Transverse colon (tissue), 4 donors: Measurements from ENCODE around the gene RBP3. TPM values are rescaled to one million over a fixed set of nuclear protein-coding genes. Genes with fewer than 3 reads are reported as not detected.

Source experiments
- DNase-seq: peaks from one replicate; pipeline ENCODE4 v3.0.0-alpha.2; 2019
- H3K27ac ChIP-seq, 4 donors: fragments of 200-600 bp; sonication (generic); 2 replicates each; pipeline ENCODE4 v1.5.1; 2016 to 2018; ENCODE audit warnings: inconsistent platforms in 4 of 4
- H3K27me3 ChIP-seq: fragments of 200-600 bp; sonication (generic); 2 replicates; pipeline ENCODE4 v1.5.1; 2017; ENCODE audit warnings: inconsistent platforms
- H3K36me3 ChIP-seq, 4 donors: fragments of 200-600 bp; sonication (generic); 2 replicates each; pipeline ENCODE4 v1.5.1; 2017 to 2019; ENCODE audit warnings: inconsistent platforms in 4 of 4
- H3K4me1 ChIP-seq, 4 donors: fragments of 200-600 bp; sonication (generic); 2 replicates each; pipeline ENCODE4 v1.5.1; 2017 to 2020; ENCODE audit warnings: inconsistent platforms in 4 of 4
- H3K4me3 ChIP-seq, 4 donors: fragments of 200-600 bp; sonication (generic); 1 replicate in 1 of 4; 2 replicates in 3 of 4; pipeline versions ENCODE4 v1.5.1 to v1.6.1; 2017 to 2019; ENCODE audit warnings: inconsistent platforms in 4 of 4
- H3K9me3 ChIP-seq, 2 donors: fragments of 200-600 bp; sonication (generic); 2 replicates each; pipeline ENCODE4 v1.5.1; 2017 to 2019; ENCODE audit warnings: inconsistent platforms in 2 of 2
- EP300 ChIP-seq: sonication (generic); formaldehyde crosslinking; IDR thresholded peaks from one replicate; pipeline ENCODE4 v1.6.1; 2017; ENCODE audit warnings: antibody characterized with exemption, low read depth
- POLR2A ChIP-seq: fragments of 450-650 bp; IDR thresholded peaks from one replicate; pipeline ENCODE4 v1.6.1; 2016; ENCODE audit warnings: antibody characterized with exemption, mild to moderate bottlenecking, moderate library complexity
- POLR2AphosphoS5 ChIP-seq, 3 donors: sonication (generic); formaldehyde crosslinking; IDR thresholded peaks; one replicate each; pipeline ENCODE4 v1.6.1; 2016; ENCODE audit warnings: antibody characterized with exemption in 3 of 3
- WGBS, 2 donors: methylation state at CpG; one replicate each; pipeline ENCODE4 v1.1.5; 2018; ENCODE audit warnings: low coverage in 1 of 2; 5-methylcytosine and 5-hydroxymethylcytosine counted together
- in situ Hi-C, 4 donors: fragments of 200-750 bp; cut with MboI; loops; one replicate each; pipeline versions ENCODE4 v1.15.0 to v1.15.1; 2017; ENCODE audit warnings: low sequenced_read_pairs in 3 of 4, low pct_ligation_motif_present in 1 of 4, low pct_unique_long_range_greater_than_20kb in 1 of 4
- intact Hi-C: fragments of 100-400 bp; cut with DNase I; formaldehyde crosslinking; loops from one replicate; pipeline ENCODE4 v1.15.1; 2023; ENCODE audit warnings: low total_unique reads
- total RNA-seq, 4 donors: library from RNA; depleted of rRNA; stranded (reverse); fragments of >200 nt; gene quantifications; one replicate each; pipeline ENCODE4 v1.1.0, GENCODE V29; 2016
- TF ChIP-seq, protein P1 (sequence below), 5 experiments: fragments of 200-600 bp in 3 of 5; fragments of 450-650 bp in 2 of 5; sonication (generic) in 3 of 5; IDR thresholded peaks; 1 replicate in 2 of 5; 2 replicates in 3 of 5; pipeline ENCODE4 v1.5.1; 2016 to 2017; ENCODE audit warnings: antibody characterized with exemption in 5 of 5, inconsistent platforms in 3 of 5, mild to moderate bottlenecking in 2 of 5, moderate library complexity in 1 of 5

The RBP3 gene
- not detected for total RNA-seq

DNA sequence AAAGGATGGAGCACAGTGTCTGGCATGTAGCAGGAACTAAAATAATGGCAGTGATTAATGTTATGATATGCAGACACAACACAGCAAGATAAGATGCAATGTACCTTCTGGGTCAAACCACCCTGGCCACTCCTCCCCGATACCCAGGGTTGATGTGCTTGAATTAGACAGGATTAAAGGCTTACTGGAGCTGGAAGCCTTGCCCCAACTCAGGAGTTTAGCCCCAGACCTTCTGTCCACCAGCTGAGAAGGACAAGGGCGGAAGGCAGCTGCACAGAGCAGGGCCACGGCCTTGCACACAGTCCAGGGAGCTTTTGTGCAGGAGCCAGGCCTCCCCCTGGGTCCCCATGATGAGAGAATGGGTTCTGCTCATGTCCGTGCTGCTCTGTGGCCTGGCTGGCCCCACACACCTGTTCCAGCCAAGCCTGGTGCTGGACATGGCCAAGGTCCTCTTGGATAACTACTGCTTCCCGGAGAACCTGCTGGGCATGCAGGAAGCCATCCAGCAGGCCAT is at the start of gene RBP3:
TSS of gene RBP3 (plus strand) at position 226 of the 514 bp plus-strand sequence. CDS start at position 348, 122 bp downstream.
- DNase-seq = no peak
- intact Hi-C loops = no loop called here
- TF ChIP-seq POLR2AphosphoS5 (IDR thresholded peaks at IDR 0.05) (no peak), EP300 (no peak), POLR2A (no peak)
- TF ChIP-seq, protein P1, sequence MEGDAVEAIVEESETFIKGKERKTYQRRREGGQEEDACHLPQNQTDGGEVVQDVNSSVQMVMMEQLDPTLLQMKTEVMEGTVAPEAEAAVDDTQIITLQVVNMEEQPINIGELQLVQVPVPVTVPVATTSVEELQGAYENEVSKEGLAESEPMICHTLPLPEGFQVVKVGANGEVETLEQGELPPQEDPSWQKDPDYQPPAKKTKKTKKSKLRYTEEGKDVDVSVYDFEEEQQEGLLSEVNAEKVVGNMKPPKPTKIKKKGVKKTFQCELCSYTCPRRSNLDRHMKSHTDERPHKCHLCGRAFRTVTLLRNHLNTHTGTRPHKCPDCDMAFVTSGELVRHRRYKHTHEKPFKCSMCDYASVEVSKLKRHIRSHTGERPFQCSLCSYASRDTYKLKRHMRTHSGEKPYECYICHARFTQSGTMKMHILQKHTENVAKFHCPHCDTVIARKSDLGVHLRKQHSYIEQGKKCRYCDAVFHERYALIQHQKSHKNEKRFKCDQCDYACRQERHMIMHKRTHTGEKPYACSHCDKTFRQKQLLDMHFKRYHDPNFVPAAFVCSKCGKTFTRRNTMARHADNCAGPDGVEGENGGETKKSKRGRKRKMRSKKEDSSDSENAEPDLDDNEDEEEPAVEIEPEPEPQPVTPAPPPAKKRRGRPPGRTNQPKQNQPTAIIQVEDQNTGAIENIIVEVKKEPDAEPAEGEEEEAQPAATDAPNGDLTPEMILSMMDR (IDR thresholded peaks at IDR 0.05) = no peak
- Histone ChIP-seq H3K36me3 (no peaks in the 10 kb centered on the region), H3K27ac (no peak within 1 kb of the TSS), H3K9me3 (no peaks in the 10 kb centered on the region), H3K4me1 (no peaks in the 10 kb centered on the region), H3K27me3 (no peaks in the 10 kb centered on the region), H3K4me3 (no peak within 1 kb of the TSS)
- in situ Hi-C loops = no loop called here
- 79% methylated on average over 5 of the region's 5 CpGs; no CpG with 5 or more reads in 1 of the 2 donors for WGBS, 2 donors

DNA sequence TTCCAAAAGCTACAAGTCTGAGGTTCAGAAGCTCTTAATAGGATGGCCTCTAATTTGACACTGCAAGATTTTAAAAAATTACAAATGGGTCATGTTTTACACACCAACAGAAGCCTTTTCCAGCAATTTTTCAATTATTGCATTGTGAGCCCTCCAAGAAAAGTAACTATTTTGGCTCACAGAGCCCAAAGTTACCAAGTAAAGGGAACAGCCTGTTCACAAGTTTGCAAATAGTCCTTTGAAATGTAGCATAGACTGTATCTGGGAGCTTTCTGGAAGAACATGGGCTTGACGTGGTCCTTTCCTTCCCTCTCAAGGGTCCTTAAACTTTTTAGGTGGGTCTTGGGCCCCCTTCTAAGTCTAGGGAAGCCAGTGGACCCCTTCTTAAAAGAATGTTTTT is 49.4 kb upstream of the RBP3 start:
- H3K27me3 ChIP-seq = peaks cover 56% of the 10 kb centered on the region
- H3K4me1 ChIP-seq = peaks cover 0 to 10% (median 7%) of the 10 kb centered on the region in 4 donors
- no peak for TF ChIP-seq POLR2A
- TF ChIP-seq, protein P1 (IDR thresholded peaks at IDR 0.05) = no peak
- no peak for TF ChIP-seq POLR2AphosphoS5 (IDR thresholded peaks at IDR 0.05)
- no peak for TF ChIP-seq EP300
- 75 to 100% methylated on average over 1 of the region's 1 CpG for WGBS, 2 donors
- H3K4me3 ChIP-seq = no peak overlapping the region
- no peaks in the 10 kb centered on the region for H3K36me3 ChIP-seq
- in situ Hi-C loops = no loop called here
- no peak overlapping the region for H3K27ac ChIP-seq
- intact Hi-C loops = no loop called here
- no peaks in the 10 kb centered on the region for H3K9me3 ChIP-seq
- DNase-seq = no peak

- no peaks in the 10 kb centered on the region for H3K9me3 ChIP-seq
- H3K27ac ChIP-seq = no peak within 1 kb of the TSS
- peak within 1 kb of the TSS in 3 of 4 donors; percentile 16 to 45 (median 30) for H3K4me3 ChIP-seq
- TF ChIP-seq, protein P1 (IDR thresholded peaks at IDR 0.05) = no peak
- TF ChIP-seq POLR2A = no peak
- no peak for TF ChIP-seq POLR2AphosphoS5 (IDR thresholded peaks at IDR 0.05)
- no peak for TF ChIP-seq EP300
- intact Hi-C loops = no loop called here
- DNase-seq = no peak
- WGBS, 2 donors = 17 to 20% methylated on average over 1 to 24 of the region's 64 CpGs
- H3K4me1 ChIP-seq = peaks cover 0 to 10% (median 7%) of the 10 kb centered on the region in 4 donors
- in situ Hi-C loops = loop anchor here in 2 of 4 donors (10.0 to 25.0 kb wide), 2 partner anchors 263 to 265 kb away; no protein-coding TSS in a partner anchor
- H3K36me3 ChIP-seq = no peaks in the 10 kb centered on the region
- peaks cover 56% of the 10 kb centered on the region for H3K27me3 ChIP-seq
These were observed 48.3 kb upstream of the RBP3 start, which contains the start of gene GDF10 for GRCh38 chr10:47299611-47300428. TSS of gene GDF10 (plus strand) at chr10:47300197. CDS start at chr10:47300652, 455 bp downstream.

GRCh38 chr10:47300429-47300931 is 47.7 kb upstream of the RBP3 start:
- TF ChIP-seq POLR2A = no peak
- no peak for TF ChIP-seq EP300
- no peak for TF ChIP-seq POLR2AphosphoS5 (IDR thresholded peaks at IDR 0.05)
- TF ChIP-seq, protein P1 (IDR thresholded peaks at IDR 0.05) = no peak
- 16% methylated on average over 31 of the region's 57 CpGs; no CpG with 5 or more reads in 1 of the 2 donors for WGBS, 2 donors
- intact Hi-C loops (no loop called here), in situ Hi-C loops (loop anchor here in 2 of 4 donors (10.0 to 25.0 kb wide), 2 partner anchors 263 to 266 kb away; no protein-coding TSS in a partner anchor)
- Histone ChIP-seq H3K36me3 (no peaks in the 10 kb centered on the region), H3K4me3 (peak overlapping the region in 3 of 4 donors; percentile 16 to 45 (median 30)), H3K27ac (no peak overlapping the region), H3K27me3 (peaks cover 56% of the 10 kb centered on the region), H3K4me1 (peaks cover 0 to 10% (median 7%) of the 10 kb centered on the region in 4 donors), H3K9me3 (no peaks in the 10 kb centered on the region)
- DNase-seq = no peak
